ENCODE measurements around the gene VPS13C.
A peak's percentile ranks its signal among the peaks of the same experiment; 100 is the strongest.

The VPS13C gene

GRCh38 chr15:62104401-62104800 is 44.2 kb upstream of the VPS13C start:
- DNase-seq (ENCODE audit: low read depth), result no peak

GRCh38 chr15:62103431-62103830 is 43.2 kb upstream of the VPS13C start:
- DNase-seq (ENCODE audit: low read depth), result no peak
- no peak for TF ChIP-seq CTCF (IDR thresholded peaks at IDR 0.05; ENCODE audit: insufficient read depth, low read depth, low read length, missing control alignments)
- no peak overlapping the region for H3K4me3 ChIP-seq (ENCODE audit: low read length)

More at GRCh38 chr15:62104401-62104800, 44.2 kb upstream of the VPS13C start:
- no peak for TF ChIP-seq CTCF (IDR thresholded peaks at IDR 0.05; ENCODE audit: insufficient read depth, low read depth, low read length, missing control alignments)
- no peak overlapping the region for H3K4me3 ChIP-seq (ENCODE audit: low read length)

GRCh38 chr15:62099094-62099601 is 38.9 kb upstream of the VPS13C start:
- no peak overlapping the region for H3K4me3 ChIP-seq (ENCODE audit: low read length)
- DNase-seq (ENCODE audit: low read depth), result peak; percentile 52

GRCh38 chr15:62094388-62094787 is 34.1 kb upstream of the VPS13C start:
- DNase-seq (ENCODE audit: low read depth), result no peak
- H3K4me3 ChIP-seq (ENCODE audit: low read length), result no peak overlapping the region
- no peak for TF ChIP-seq CTCF (IDR thresholded peaks at IDR 0.05; ENCODE audit: insufficient read depth, low read depth, low read length, missing control alignments)

More at GRCh38 chr15:62099094-62099601, 38.9 kb upstream of the VPS13C start:
- no peak for TF ChIP-seq CTCF (IDR thresholded peaks at IDR 0.05; ENCODE audit: insufficient read depth, low read depth, low read length, missing control alignments)

- no peak for DNase-seq (ENCODE audit: low read depth)
- no peak for TF ChIP-seq CTCF (IDR thresholded peaks at IDR 0.05; ENCODE audit: insufficient read depth, low read depth, low read length, missing control alignments)
- H3K4me3 ChIP-seq (ENCODE audit: low read length), result no peak overlapping the region
These were observed 33.6 kb upstream of the VPS13C start for GRCh38 chr15:62093809-62094208.

GRCh38 chr15:62090988-62091387 is 30.7 kb upstream of the VPS13C start:
- no peak overlapping the region for H3K4me3 ChIP-seq (ENCODE audit: low read length)
- DNase-seq (ENCODE audit: low read depth), result no peak
- TF ChIP-seq CTCF (IDR thresholded peaks at IDR 0.05; ENCODE audit: insufficient read depth, low read depth, low read length, missing control alignments), result no peak

GRCh38 chr15:62089616-62090015 is 29.4 kb upstream of the VPS13C start:
- DNase-seq (ENCODE audit: low read depth), result peak; percentile 53
- no peak overlapping the region for H3K4me3 ChIP-seq (ENCODE audit: low read length)
- no peak for TF ChIP-seq CTCF (IDR thresholded peaks at IDR 0.05; ENCODE audit: insufficient read depth, low read depth, low read length, missing control alignments)

Measured in epithelial cell of esophagus (primary cell).